Fibroblast of villous mesenchyme (primary cell): Measurements from ENCODE around the gene ARVCF. TPM values are rescaled to one million over a fixed set of nuclear protein-coding genes. Genes with fewer than 3 reads are reported as not detected.

Experiments used
- DNase-seq: peaks from one replicate; pipeline ENCODE4 v3.0.0-alpha.2; 2010; ENCODE audit warnings: low read depth
- H3K4me3 ChIP-seq: 2 replicates; pipeline ENCODE4 v1.5.1; 2011; ENCODE audit warnings: low read depth, mild to moderate bottlenecking, low read length
- total RNA-seq: library from RNA; depleted of rRNA; stranded (reverse); fragments of >200 nt; gene quantifications from 2 replicates; pipeline ENCODE4 v1.2.3, GENCODE V29; 2012
- TF ChIP-seq, protein P1 (sequence below): IDR thresholded peaks from 2 replicates; pipeline ENCODE4 v1.5.1; 2012; ENCODE audit warnings: low read depth, mild to moderate bottlenecking, low read length; ENCODE audit not compliant: insufficient read depth

Gene ARVCF
- total RNA-seq, 1 donor: 6.0 TPM

GRCh38 chr22:19998232-19998951, 18.2 kb downstream of the ARVCF start:
- H3K4me3 ChIP-seq: no peak overlapping the region
- TF ChIP-seq, protein P1, sequence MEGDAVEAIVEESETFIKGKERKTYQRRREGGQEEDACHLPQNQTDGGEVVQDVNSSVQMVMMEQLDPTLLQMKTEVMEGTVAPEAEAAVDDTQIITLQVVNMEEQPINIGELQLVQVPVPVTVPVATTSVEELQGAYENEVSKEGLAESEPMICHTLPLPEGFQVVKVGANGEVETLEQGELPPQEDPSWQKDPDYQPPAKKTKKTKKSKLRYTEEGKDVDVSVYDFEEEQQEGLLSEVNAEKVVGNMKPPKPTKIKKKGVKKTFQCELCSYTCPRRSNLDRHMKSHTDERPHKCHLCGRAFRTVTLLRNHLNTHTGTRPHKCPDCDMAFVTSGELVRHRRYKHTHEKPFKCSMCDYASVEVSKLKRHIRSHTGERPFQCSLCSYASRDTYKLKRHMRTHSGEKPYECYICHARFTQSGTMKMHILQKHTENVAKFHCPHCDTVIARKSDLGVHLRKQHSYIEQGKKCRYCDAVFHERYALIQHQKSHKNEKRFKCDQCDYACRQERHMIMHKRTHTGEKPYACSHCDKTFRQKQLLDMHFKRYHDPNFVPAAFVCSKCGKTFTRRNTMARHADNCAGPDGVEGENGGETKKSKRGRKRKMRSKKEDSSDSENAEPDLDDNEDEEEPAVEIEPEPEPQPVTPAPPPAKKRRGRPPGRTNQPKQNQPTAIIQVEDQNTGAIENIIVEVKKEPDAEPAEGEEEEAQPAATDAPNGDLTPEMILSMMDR: no peak
- no peak for DNase-seq

GRCh38 chr22:19997561-19998231, 18.9 kb downstream of the ARVCF start:
- no peak for DNase-seq
- H3K4me3 ChIP-seq: no peak overlapping the region
- TF ChIP-seq, protein P1: no peak

- DNase-seq: no peak
- TF ChIP-seq, protein P1: no peak
- H3K4me3 ChIP-seq: no peak overlapping the region
Observed at GRCh38 chr22:19996694-19997384, 19.8 kb downstream of the ARVCF start.

- no peak overlapping the region for H3K4me3 ChIP-seq
- TF ChIP-seq, protein P1: no peak
- peak; percentile 34 for DNase-seq
Observed at GRCh38 chr22:19995611-19996339, 20.8 kb downstream of the ARVCF start.

DNA sequence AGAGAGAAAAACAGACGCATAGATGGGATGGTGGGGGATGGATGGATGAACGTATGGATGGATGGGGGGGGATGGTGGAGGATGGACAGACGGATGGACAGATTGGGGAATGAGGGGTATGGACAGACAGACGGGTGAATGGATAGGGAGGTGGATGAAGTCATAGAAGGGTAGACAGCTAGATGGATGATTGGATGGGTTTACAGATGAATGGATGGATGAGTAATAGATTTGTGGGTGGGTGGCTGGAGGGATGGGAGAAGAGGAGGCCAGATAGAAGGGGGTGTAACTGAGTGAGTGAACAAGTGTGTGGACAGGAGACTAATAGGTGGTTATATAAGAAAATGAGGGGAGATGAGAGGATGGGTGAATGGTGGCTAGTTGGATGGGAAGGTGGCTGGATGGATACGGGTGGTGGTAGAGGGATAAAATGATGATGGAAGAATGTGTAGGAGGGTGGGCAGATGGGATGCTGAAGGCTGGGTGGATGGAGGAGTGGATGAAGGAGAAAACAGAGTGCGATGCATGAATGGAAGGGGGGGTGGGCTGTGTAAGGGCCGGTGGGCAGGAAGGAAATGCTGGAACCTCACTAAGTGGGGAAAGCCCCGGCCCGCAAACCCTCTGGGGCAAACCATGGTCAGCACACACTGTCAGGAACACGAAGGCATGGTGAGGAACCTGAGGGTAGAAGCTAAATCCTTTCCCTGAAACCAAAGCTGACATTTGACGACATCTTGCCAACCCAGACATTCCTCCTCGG, 21.6 kb downstream of the ARVCF start:
- TF ChIP-seq, protein P1: no peak
- no peak for DNase-seq
- H3K4me3 ChIP-seq: no peak overlapping the region

DNA sequence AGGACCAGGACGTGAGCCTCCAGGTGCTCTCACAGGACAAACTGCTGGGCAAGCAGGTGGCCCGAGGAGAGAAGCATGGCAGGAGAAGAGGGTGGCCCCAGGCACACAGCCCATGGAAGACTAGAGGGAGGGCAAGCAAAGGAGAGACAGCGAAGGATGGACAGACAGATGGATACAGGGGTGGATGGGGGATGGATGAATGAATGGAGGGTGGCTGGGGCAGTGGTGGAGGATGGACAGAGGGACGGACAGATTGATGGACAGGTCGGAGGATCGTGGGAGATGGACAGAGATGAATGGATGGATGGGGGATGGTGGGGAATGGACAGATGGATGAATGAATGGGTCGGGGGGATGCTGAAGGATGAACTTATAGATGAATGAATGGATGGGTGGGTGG, 22.7 kb downstream of the ARVCF start:
- TF ChIP-seq, protein P1: no peak
- DNase-seq: no peak
- no peak overlapping the region for H3K4me3 ChIP-seq
